ENCODE results near the gene MAPKBP1.
A peak's percentile ranks its signal among the peaks of the same experiment; 100 is the strongest.

Gene MAPKBP1

DNA sequence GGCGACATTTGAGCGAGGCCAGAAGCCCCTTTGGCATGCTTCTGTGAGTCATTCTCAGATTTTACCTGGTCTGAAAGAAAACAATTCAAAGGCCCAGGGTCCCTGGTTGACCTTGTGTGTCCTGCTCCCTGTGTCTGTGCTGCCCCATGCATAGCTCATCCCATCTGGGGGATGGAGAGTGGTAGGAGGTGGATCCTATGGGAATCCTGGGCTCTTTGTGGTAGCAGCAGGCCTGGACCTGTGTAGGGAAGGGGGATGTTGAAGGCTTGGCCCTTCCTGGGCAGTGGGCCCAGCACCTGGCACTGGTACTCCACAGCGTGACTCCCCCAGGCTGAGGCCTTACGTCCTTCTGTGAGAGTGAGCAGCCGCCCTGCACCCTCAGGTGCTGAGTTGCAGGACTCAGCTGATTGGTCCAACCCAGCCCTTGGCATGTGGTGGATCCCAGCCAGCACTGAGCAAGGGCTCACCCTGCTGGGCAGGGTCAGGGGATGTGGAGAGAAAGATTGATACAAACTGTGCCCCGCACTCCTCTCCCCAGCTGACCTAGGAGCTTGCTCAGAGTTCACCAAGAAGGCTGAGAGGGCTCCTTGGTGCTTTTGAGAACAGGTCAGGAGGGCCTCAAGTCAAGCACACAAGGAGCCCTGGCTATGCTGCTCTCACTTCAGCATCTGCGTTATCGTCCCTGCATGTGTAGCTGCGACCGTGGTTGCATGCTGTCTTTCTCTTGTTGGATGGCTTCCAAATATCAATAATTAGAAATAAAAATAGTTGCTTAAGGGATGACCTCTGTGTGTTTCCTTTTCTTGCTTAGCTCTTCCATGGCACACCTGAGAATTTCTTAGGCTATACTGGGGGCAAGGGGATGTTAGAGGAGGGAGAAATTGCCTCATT, 32.3 kb downstream of the MAPKBP1 start:
- DNase-seq (ENCODE audit: low read depth in 3 of 3) = no peak

- no peak for DNase-seq (ENCODE audit: low read depth in 3 of 3)
Measured at GRCh38 chr15:41809121-41809520, 34.8 kb downstream of the MAPKBP1 start.

DNA sequence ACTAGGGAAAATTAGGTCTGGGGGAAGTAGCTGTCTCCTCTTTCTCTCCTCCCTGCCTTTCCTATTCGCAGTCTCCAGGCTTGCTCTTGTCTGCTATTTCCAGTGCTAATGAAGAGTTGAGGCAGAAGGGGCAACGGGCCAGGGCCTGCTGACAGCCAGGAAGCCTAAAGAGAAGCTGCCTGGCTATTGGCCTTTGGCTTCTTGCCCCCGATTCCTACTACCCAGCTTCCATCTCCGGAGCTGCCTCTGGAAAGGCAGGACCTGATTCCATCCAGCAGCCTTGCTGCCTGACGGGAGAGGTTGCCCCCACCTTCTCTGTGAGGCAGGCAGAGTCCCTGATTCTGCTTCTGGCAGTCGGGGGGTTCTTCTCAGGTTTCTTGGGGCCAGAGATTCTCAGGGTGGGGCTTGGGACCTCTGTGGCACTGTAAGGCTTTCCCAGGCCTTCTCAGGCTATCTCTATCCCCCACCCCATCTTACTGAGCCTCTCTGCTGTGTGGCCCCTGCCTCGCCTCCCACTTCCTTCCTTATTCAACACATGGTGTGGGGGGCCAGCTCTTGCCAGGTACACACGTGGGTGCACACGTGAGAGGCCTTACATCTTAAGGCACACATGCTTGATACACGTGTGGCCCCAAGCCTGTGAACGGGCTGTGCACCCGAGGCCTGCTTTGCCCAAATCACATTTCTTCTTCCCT, 35.4 kb downstream of the MAPKBP1 start:
- no peak for DNase-seq (ENCODE audit: low read depth in 3 of 3)

DNA sequence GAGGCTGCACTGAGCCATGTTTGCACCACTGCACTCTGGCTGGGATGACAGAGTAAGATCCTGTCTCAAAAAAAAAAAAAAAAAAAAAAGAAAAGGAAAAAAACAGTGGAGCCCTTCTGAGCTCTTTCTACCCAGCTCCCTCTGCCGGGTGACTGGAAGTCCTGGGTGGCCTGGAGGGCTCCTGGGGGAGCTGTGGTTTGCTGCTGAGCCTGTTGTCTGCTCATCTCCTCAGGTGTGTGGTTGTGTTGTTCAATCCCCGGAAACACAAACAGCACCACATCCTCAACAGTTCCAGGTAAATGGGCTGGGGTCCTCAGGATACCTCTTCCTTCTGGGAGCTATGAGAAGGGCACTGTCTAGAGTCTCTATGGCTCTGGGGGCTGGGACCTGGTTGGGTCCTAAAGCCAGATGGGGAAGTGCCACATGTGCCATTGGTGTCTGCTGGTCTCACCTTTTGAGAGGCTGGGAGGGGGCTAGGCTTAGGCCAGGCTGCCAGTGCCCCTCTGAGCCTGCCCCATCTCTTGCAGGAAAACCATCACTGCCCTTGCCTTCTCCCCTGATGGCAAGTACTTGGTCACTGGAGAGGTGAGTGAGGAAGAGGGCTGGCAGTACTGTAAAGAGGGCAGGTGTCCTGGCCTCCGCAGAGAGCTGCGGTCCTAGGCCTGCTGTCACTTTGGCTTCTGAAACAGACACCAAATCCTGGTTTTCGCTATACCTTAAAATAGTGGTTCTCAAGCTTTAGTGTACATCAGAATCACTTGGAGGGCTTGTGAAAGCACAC, 36.6 kb downstream of the MAPKBP1 start:
- DNase-seq (ENCODE audit: low read depth in 3 of 3) = no peak

DNA sequence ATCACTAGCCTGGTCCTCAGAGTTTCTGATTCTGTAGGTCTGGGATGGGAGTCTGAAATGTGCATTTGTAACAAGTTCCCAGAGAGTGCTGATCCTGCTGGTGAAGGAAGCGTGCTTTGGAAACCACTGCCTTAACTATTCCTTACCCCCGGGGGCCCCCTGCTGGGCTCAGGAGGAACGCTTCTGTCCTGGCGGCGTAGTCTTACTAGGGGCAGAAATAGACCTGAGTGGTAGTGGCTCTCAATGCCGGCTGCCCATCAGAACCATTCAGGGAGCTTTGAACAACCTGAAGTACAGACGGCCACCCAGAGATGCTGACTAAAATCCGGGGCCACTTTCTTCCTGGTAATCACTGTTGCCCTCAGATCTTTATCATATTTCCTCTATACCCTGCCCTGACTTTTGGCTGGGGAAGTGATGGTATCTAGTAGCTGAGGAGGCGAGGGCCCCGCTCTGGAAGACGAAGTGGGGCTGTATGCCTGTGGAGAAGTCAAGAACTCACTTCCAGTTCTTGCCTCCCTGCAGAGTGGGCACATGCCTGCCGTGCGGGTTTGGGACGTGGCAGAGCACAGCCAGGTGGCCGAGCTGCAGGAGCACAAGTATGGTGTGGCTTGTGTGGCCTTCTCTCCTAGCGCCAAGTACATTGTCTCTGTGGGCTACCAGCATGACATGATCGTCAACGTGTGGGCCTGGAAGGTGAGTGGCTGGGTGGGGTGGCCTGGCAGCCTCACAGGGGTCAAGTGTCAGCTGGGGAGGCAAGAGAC, 37.3 kb downstream of the MAPKBP1 start:
- DNase-seq (ENCODE audit: low read depth in 3 of 3) = peak; percentile 51 to 58 (median 55)

- DNase-seq (ENCODE audit: low read depth in 3 of 3) = no peak
Measured at GRCh38 chr15:41812820-41813375, 38.6 kb downstream of the MAPKBP1 start.

GRCh38 chr15:41813426-41813825, 39.1 kb downstream of the MAPKBP1 start:
- no peak for DNase-seq (ENCODE audit: low read depth in 3 of 3)

DNA sequence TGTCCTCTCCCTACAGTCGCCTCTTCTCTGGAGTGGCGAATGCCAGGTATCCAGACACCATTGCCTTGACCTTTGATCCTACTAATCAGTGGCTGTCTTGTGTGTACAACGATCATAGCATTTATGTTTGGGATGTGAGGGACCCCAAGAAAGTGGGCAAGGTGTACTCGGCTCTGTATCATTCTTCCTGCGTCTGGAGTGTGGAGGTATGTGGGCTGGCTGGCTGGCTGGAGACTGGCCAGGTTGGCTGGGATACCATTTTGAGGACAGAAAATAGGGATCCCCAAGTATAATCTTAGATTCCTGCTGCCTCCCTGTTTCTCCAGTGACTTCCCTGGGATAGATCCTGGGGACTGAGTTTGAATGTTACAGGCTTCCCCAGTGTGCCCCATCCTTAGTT, 40.2 kb downstream of the MAPKBP1 start:
- DNase-seq (ENCODE audit: low read depth in 3 of 3) = no peak

DNA sequence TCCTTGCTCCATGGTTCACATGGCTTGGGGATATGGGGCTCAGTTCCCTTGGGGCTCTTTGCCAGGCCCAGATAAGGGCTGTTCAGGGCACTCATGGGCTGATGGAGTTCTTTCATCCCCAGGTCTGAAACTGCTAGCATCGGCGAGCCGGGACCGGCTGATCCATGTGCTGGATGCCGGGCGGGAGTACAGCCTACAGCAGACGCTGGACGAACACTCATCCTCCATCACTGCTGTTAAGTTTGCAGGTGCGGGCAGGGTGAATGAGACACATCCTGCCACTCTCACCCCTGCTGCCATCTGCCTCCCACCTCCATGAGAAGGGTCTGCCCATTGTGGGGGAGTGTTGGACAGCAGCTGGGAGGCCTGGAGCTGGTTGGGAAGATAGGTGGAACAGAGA, 42.5 kb downstream of the MAPKBP1 start:
- DNase-seq (ENCODE audit: low read depth in 3 of 3) = no peak

GRCh38 chr15:41817327-41817726, 43.0 kb downstream of the MAPKBP1 start:
- DNase-seq (ENCODE audit: low read depth in 3 of 3) = no peak

- no peak for DNase-seq (ENCODE audit: low read depth in 3 of 3)
Measured at GRCh38 chr15:41817781-41818180, 43.5 kb downstream of the MAPKBP1 start.

- no peak for DNase-seq (ENCODE audit: low read depth in 3 of 3)
Measured at GRCh38 chr15:41819455-41820050, 45.3 kb downstream of the MAPKBP1 start.

DNA sequence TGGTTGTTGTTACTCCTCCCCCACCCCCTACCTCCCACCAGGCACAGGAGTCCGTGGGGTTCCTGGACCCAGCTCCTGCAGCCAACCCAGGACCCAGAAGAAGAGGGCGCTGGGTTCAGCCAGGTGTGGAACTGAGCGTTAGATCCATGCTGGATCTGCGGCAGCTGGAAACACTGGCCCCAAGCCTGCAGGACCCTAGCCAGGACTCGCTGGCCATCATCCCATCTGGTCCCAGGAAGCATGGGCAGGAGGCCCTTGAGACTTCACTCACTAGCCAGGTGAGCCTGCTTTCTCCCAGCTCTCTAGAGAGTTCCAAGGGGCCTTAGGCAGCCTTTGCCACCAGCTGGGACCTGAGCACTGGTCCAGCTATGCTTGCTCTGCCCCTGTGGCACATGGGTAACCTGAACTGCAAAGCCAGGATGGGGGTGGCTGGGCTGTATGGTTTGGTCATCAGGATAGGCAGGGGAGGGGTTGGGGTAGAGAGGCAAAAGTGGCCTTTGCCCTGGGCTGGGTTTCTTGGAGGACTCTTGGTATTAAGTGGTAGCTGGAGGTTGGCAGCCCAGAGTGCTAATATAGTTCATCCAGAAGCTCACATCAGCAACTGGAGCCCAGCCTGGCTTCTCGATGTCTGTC, 46.6 kb downstream of the MAPKBP1 start:
- DNase-seq (ENCODE audit: low read depth in 3 of 3) = no peak

GRCh38 chr15:41821831-41822230, 47.5 kb downstream of the MAPKBP1 start:
- DNase-seq (ENCODE audit: low read depth in 3 of 3) = no peak

DNA sequence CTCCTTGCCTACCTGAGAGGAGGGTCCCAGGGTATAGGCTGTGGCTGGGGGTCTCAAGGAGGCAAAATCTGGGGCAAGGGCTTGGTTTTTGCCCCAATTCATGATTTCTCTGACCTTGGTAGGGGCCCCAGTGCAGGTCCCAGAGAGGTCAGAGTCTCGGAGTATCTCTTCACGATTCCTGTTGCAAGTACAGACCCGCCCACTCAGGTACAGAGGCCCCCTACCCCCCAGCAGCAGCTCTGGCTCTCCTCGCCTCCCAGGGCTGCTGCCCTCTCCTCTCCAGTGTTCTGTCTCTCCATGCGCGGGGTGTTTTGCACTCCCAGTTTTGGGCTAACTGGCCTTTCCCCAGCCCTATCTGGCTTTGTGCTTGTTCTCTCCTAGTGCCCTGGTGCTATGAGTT, 48.2 kb downstream of the MAPKBP1 start:
- DNase-seq (ENCODE audit: low read depth in 3 of 3) = no peak

GRCh38 chr15:41822957-41823356, 48.7 kb downstream of the MAPKBP1 start:
- DNase-seq (ENCODE audit: low read depth in 3 of 3) = no peak

DNA sequence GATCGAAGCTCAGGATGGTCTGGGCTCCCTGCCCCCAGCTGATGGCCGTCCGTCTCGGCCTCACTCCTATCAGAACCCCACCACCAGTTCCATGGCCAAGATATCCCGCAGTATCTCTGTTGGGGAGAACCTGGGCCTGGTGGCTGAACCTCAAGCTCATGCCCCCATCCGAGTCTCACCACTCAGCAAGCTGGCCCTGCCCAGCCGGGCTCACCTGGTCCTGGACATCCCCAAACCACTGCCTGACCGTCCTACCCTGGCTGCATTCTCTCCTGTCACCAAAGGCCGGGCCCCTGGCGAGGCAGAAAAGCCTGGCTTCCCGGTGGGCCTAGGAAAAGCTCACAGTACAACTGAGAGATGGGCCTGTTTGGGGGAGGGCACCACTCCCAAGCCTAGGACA, 49.2 kb downstream of the MAPKBP1 start:
- DNase-seq (ENCODE audit: low read depth in 3 of 3) = no peak

GRCh38 chr15:41824062-41824745, 49.9 kb downstream of the MAPKBP1 start:
- DNase-seq (ENCODE audit: low read depth in 3 of 3) = no peak

GRCh38 chr15:41825145-41825544, 50.9 kb downstream of the MAPKBP1 start:
- DNase-seq (ENCODE audit: low read depth in 3 of 3) = no peak
